K562 treated with DMSO at 1 percent for 48 hours (cell line): ENCODE data around the gene ACADM. TPM values are rescaled to one million over a fixed set of nuclear protein-coding genes. Genes with fewer than 3 reads are reported as not detected.

Experiments
- total RNA-seq: library from RNA; unstranded; fragments of 300-600 nt; gene quantifications from 2 replicates; pipeline ENCODE4 v1.2.3, GENCODE V29; 2022; ENCODE audit warnings: low replicate concordance; ENCODE audit errors: extremely low read depth

The ACADM gene
- total RNA-seq = not detected in 2 replicates

DNA sequence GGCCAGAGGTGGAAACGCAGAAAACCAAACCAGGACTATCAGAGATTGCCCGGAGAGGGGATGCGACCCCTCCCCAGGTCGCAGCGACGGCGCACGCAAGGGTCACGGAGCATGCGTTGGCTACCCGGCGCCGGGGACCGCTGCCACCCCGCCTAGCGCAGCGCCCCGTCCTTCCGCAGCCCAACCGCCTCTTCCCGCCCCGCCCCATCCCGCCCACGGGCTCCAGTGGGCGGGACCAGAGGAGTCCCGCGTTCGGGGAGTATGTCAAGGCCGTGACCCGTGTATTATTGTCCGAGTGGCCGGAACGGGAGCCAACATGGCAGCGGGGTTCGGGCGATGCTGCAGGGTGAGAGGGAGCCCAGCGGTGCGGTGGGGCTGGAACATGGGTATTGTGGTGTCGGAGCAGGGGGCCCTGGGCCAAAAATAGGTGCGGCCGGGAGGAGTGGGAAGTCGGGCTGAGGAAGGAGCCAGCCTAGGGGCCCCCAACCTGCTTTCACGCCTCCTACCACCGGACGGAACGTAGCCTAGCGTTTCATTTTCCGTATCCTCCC, at the start of gene ACADM:
Gene ACADM (plus strand): TSS at position 238 of the 551 bp plus-strand sequence. CDS start 79 bp downstream, at position 317.

DNA sequence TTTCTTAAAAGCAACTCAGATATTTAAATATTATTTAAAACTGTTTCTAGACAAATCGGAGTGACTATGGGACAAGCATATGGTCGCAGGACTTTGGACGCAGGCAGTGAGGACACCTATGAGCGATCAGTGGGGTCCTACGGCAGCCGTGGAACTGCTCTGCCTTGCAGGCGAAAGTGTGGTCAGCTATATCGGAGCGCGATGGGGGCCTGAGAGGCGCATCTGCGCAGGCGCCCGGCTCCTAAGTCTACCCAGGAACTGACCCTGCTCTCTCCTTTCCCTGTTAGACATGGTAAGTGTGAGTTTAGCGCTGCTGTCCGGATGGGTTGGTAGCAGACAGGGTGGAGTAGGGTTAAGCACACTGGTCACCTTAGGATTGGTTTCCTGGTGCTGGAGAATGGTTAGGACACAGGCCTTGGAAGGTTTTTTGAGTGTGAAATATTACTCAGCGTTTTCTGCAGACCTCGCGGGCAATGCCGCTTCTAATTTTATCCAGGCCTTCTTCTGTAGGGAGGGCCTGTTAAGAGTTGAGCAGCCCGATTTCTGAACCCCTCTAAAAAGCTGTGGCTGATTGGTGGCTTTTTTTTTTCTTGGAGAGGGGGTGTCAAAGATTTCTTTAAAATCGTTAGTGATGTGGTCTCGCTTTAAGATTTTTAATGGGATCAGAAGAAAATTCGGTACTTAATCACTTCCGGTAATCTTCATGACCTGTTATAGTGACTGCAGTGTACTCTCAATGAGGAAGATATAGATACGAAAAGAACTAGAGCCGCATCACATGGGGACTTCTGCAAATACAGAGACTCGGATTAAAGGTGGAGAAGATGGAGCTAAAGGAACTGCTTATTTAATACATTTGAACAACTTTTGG, 61.7 kb downstream of the ACADM start, which contains the start of gene RABGGTB:
Gene RABGGTB (plus strand): TSS at position 274 of the 871 bp plus-strand sequence. CDS start 16 bp downstream, at position 290.

DNA sequence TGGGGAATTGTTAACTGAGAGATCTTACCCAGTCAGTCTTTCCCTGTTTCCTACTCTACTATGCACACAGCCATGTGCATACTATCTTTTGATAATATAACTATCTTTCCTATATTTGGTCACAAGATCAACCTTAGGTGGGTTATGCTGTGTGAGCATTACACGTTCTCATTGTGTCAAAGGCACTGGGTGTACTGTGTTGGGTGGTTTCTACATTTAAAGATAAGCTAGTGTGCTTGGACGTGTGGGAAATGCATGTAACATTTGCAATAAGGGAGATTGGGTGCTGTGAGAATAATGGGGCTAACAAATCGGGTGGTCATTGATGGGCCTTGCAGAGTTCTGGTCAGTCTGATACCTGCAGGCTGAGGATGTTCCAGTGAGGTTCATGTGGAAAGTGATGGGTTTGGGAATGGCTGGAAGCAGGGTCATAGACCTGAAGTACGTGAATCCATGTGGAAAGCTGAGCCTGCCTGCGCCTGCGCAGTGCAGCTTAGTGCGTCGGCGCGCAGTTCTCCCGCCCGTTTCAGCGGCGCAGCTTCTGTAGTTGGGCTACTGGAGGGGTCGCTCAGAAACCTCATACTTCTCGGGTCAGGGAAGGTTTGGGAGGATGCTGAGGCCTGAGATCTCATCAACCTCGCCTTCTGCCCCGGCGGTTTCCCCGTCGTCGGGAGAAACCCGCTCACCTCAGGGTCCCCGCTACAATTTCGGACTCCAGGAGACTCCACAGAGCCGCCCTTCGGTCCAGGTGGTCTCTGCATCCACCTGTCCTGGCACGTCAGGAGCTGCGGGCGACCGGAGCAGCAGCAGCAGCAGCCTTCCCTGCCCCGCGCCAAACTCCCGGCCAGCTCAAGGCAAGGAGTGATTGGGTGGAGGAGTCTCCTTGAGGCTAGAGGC, 72.1 kb downstream of the ACADM start, which contains the start of gene MSH4:
Gene MSH4 (plus strand): TSS at position 507 of the 897 bp plus-strand sequence. CDS start 104 bp downstream, at position 611.

Other genes starting within 250 kb of the ACADM start
- not detected in 2 replicates for gene SLC44A5, start 113.6 kb upstream of the ACADM start, total RNA-seq
- 324 TPM in 1 of 2 replicates, not detected in the other for gene RABGGTB, start 61.5 kb downstream of the ACADM start, total RNA-seq
- gene MSH4, start 72.2 kb downstream of the ACADM start, total RNA-seq = not detected in 2 replicates
- gene ASB17, start 207.7 kb downstream of the ACADM start, total RNA-seq = not detected in 2 replicates